HG02970 (cell line): Measurements from ENCODE around the gene SOST.

Source experiments
- ATAC-seq: cut with Tn5 transposase; IDR thresholded peaks from one replicate; pipeline ENCODE4 v1.9.1; 2021; ENCODE audit warnings: mild to moderate bottlenecking, moderate library complexity, moderate number of reproducible peaks; ENCODE audit not compliant: unreplicated experiment, low FRiP score

SOST gene

GRCh38 chr17:43778337-43779144 is 19.9 kb upstream of the SOST start, which contains the start of gene DUSP3:
Gene DUSP3 (minus strand): TSS chr17:43778977. CDS start chr17:43778924, 53 bp downstream.
- peak; percentile 77 for ATAC-seq

GRCh38 chr17:43774304-43775250 is 16.0 kb upstream of the SOST start:
- ATAC-seq = no peak

- ATAC-seq = no peak
Measured at GRCh38 chr17:43772877-43773648, 14.5 kb upstream of the SOST start.

- ATAC-seq = no peak
Measured at GRCh38 chr17:43771463-43771862, 12.9 kb upstream of the SOST start.

GRCh38 chr17:43770957-43771356 is 12.4 kb upstream of the SOST start:
- no peak for ATAC-seq

GRCh38 chr17:43769859-43770258 is 11.3 kb upstream of the SOST start:
- ATAC-seq = no peak

GRCh38 chr17:43769426-43769825 is 10.8 kb upstream of the SOST start:
- no peak for ATAC-seq

GRCh38 chr17:43768943-43769342 is 10.4 kb upstream of the SOST start:
- ATAC-seq = no peak

- no peak for ATAC-seq
Measured at GRCh38 chr17:43768382-43768781, 9.8 kb upstream of the SOST start.

GRCh38 chr17:43767713-43768059 is 9.1 kb upstream of the SOST start:
- no peak for ATAC-seq

GRCh38 chr17:43767053-43767712 is 8.6 kb upstream of the SOST start:
- ATAC-seq = no peak

GRCh38 chr17:43766413-43767052 is 7.9 kb upstream of the SOST start:
- ATAC-seq = no peak

GRCh38 chr17:43760254-43760852 is 1.8 kb upstream of the SOST start:
- ATAC-seq = no peak

- no peak for ATAC-seq
Measured at GRCh38 chr17:43759836-43760235, 1.2 kb upstream of the SOST start.

GRCh38 chr17:43758086-43758485 is 505 bp downstream of the SOST start:
- no peak for ATAC-seq

- ATAC-seq = no peak
Measured at GRCh38 chr17:43757171-43757660, 1.4 kb downstream of the SOST start.

- ATAC-seq = no peak
Measured at GRCh38 chr17:43756201-43756600, 2.4 kb downstream of the SOST start.

GRCh38 chr17:43755389-43755875 is 3.2 kb downstream of the SOST start:
- ATAC-seq = no peak

GRCh38 chr17:43754947-43755346 is 3.6 kb downstream of the SOST start:
- no peak for ATAC-seq
